A549 (cell line): Measurements from ENCODE around the gene NOS3.

Experiments
- ESRRA ChIP-seq: fragments of 150-350 bp; IDR thresholded peaks from 2 replicates; pipeline ENCODE4 v1.6.1; 2014; ENCODE audit warnings: mild to moderate bottlenecking, low read length, borderline replicate concordance
- HDAC2 ChIP-seq: fragments of 200-600 bp; sonication (generic); IDR thresholded peaks from 2 replicates; pipeline ENCODE4 v1.6.1; 2016
- JUNB ChIP-seq: fragments of >200 bp; sonication (Bioruptor Twin); formaldehyde crosslinking; IDR thresholded peaks from 2 replicates; pipeline ENCODE4 v1.6.1; 2016
- MAFK ChIP-seq: fragments of 450-650 bp; IDR thresholded peaks from 2 replicates; pipeline ENCODE4 v1.6.1; 2014; ENCODE audit not compliant: partially characterized antibody
- PHF8 ChIP-seq: fragments of 200-600 bp; sonication (generic); IDR thresholded peaks from 2 replicates; pipeline ENCODE4 v1.6.1; 2016; ENCODE audit warnings: low read depth, mild to moderate bottlenecking, antibody characterized with exemption, moderate library complexity, borderline replicate concordance
- POLR2A ChIP-seq: IDR thresholded peaks from 2 replicates; pipeline ENCODE4 v1.6.1; 2012; ENCODE audit warnings: mild to moderate bottlenecking, low read length
- POLR2AphosphoS2 ChIP-seq: conservative IDR thresholded peaks from 2 replicates; pipeline ENCODE4 v1.6.1; 2012; ENCODE audit warnings: low read length, improper control_type of control experiment, inconsistent platforms
- REST ChIP-seq: fragments of 200-600 bp; sonication (generic); IDR thresholded peaks from 2 replicates; pipeline ENCODE4 v1.6.1; 2016; ENCODE audit warnings: antibody characterized with exemption, mild to moderate bottlenecking, moderate library complexity
- ZC3H11A ChIP-seq: fragments of 450-650 bp; IDR thresholded peaks from 2 replicates; pipeline ENCODE4 v1.6.1; 2014; ENCODE audit warnings: antibody characterized with exemption, mild to moderate bottlenecking
- ZSCAN20 ChIP-seq: fragments of 250-450 bp; sonication (Bioruptor Pico); IDR thresholded peaks from 2 replicates; pipeline ENCODE4 v1.8.0; 2022; ENCODE audit warnings: mild to moderate bottlenecking, moderate library complexity
- TF ChIP-seq, protein P1 (sequence below): fragments of >200 bp; sonication (Bioruptor Twin); formaldehyde crosslinking; IDR thresholded peaks from 3 replicates; pipeline ENCODE4 v1.5.1; 2016
- TF ChIP-seq, protein P2 (sequence below): fragments of 450-650 bp; IDR thresholded peaks from 2 replicates; pipeline ENCODE4 v1.6.1; 2014; ENCODE audit warnings: antibody characterized with exemption

DNA sequence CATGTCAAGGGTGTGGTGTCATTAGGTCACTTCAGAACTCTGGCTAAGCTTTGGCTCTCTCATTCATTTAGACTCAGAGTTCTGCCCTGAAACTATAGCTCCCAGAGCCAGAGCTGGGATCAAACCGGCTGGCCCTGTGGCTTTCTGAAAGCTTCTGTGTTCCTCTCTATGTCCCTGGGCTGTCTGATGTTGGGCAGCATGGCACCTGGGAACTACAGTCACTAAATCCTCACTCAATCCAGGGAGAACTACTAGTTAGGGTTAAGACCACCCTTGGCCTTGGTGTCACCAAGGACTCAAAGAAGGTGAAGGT, 20.2 kb downstream of the NOS3 start:
- TF ChIP-seq, protein P1, sequence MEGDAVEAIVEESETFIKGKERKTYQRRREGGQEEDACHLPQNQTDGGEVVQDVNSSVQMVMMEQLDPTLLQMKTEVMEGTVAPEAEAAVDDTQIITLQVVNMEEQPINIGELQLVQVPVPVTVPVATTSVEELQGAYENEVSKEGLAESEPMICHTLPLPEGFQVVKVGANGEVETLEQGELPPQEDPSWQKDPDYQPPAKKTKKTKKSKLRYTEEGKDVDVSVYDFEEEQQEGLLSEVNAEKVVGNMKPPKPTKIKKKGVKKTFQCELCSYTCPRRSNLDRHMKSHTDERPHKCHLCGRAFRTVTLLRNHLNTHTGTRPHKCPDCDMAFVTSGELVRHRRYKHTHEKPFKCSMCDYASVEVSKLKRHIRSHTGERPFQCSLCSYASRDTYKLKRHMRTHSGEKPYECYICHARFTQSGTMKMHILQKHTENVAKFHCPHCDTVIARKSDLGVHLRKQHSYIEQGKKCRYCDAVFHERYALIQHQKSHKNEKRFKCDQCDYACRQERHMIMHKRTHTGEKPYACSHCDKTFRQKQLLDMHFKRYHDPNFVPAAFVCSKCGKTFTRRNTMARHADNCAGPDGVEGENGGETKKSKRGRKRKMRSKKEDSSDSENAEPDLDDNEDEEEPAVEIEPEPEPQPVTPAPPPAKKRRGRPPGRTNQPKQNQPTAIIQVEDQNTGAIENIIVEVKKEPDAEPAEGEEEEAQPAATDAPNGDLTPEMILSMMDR, result no peak
- TF ChIP-seq JUNB (no peak), POLR2A (no peak), REST (no peak), HDAC2 (no peak), MAFK (no peak), ZC3H11A (no peak), ESRRA (no peak), ZSCAN20 (CRISPR knock-in tag) (no peak), POLR2AphosphoS2 (no peak), PHF8 (no peak)
- TF ChIP-seq, protein P2, sequence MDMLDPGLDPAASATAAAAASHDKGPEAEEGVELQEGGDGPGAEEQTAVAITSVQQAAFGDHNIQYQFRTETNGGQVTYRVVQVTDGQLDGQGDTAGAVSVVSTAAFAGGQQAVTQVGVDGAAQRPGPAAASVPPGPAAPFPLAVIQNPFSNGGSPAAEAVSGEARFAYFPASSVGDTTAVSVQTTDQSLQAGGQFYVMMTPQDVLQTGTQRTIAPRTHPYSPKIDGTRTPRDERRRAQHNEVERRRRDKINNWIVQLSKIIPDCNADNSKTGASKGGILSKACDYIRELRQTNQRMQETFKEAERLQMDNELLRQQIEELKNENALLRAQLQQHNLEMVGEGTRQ, result no peak
